Fibroblast of mammary gland (primary cell): ENCODE measurements around the gene RIT2.

Experiments
- DNase-seq: peaks from one replicate; pipeline ENCODE4 v3.0.0-alpha.2; 2010; ENCODE audit warnings: low read depth
- H3K4me3 ChIP-seq: 2 replicates; pipeline ENCODE4 v1.5.1; 2011; ENCODE audit warnings: low read depth, mild to moderate bottlenecking, low read length, moderate library complexity; ENCODE audit not compliant: control insufficient read depth
- TF ChIP-seq, protein P1 (sequence below): conservative IDR thresholded peaks from 2 replicates; pipeline ENCODE4 v1.5.1; 2011; ENCODE audit warnings: low read depth, low read length, inconsistent platforms; ENCODE audit not compliant: control insufficient read depth, insufficient read depth

The RIT2 gene

DNA sequence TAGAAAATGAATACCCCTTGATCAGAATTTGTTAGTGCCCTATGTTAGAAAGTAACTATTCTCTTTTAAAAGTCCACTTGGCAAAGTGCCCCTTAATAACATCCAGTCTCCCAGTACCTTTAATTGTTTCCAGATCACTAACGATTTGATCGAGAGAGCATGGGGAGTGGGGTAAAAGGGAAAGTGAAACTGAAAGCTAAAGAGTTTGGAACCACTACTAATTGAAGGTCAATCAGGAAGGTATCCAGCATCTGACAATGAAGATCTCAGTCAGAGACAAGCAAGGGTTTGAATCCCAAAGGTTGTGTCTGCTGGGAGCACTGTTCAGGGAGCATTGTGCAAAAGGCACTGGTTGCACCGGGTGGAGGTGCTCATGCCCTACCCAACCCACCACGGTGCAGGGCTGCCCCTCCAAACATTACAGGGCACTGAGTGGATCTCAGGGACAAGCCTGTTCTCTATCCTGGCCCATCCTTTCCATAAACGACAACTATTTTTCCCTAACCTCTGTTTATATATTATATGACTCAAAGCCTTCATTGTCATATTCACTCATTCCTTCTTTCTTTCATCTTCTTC lies 14.6 kb upstream of the RIT2 start:
- TF ChIP-seq, protein P1, sequence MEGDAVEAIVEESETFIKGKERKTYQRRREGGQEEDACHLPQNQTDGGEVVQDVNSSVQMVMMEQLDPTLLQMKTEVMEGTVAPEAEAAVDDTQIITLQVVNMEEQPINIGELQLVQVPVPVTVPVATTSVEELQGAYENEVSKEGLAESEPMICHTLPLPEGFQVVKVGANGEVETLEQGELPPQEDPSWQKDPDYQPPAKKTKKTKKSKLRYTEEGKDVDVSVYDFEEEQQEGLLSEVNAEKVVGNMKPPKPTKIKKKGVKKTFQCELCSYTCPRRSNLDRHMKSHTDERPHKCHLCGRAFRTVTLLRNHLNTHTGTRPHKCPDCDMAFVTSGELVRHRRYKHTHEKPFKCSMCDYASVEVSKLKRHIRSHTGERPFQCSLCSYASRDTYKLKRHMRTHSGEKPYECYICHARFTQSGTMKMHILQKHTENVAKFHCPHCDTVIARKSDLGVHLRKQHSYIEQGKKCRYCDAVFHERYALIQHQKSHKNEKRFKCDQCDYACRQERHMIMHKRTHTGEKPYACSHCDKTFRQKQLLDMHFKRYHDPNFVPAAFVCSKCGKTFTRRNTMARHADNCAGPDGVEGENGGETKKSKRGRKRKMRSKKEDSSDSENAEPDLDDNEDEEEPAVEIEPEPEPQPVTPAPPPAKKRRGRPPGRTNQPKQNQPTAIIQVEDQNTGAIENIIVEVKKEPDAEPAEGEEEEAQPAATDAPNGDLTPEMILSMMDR, result no peak
- DNase-seq, result peak; percentile 39
- H3K4me3 ChIP-seq, result peak overlapping the region; percentile 17

DNA sequence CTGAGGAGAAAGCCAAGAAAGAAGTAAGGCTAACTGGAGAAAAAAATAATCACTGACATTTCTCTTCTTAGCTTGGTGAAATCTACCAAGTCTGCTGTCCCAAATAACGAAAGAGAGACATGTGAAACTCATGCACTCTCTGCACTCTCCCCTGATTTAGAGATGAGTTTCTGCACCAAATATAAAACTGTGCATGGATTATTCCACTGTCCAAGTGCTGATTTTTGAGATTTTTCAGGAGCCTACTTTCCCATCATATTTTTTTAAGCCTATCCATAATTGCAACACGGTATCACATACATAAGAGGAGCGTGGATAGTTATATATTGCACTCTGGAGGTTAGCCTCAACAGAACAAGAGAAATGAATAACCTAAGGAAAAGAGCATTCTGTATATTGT lies 10.0 kb upstream of the RIT2 start:
- TF ChIP-seq, protein P1, result no peak
- DNase-seq, result no peak
- no peak overlapping the region for H3K4me3 ChIP-seq

- TF ChIP-seq, protein P1, result no peak
- no peak for DNase-seq
These were observed 7.5 kb upstream of the RIT2 start for GRCh38 chr18:43122955-43123354.

GRCh38 chr18:43116699-43117294 lies 1.3 kb upstream of the RIT2 start:
- no peak for DNase-seq
- TF ChIP-seq, protein P1, result no peak

More at GRCh38 chr18:43122955-43123354, 7.5 kb upstream of the RIT2 start:
- H3K4me3 ChIP-seq, result no peak overlapping the region

DNA sequence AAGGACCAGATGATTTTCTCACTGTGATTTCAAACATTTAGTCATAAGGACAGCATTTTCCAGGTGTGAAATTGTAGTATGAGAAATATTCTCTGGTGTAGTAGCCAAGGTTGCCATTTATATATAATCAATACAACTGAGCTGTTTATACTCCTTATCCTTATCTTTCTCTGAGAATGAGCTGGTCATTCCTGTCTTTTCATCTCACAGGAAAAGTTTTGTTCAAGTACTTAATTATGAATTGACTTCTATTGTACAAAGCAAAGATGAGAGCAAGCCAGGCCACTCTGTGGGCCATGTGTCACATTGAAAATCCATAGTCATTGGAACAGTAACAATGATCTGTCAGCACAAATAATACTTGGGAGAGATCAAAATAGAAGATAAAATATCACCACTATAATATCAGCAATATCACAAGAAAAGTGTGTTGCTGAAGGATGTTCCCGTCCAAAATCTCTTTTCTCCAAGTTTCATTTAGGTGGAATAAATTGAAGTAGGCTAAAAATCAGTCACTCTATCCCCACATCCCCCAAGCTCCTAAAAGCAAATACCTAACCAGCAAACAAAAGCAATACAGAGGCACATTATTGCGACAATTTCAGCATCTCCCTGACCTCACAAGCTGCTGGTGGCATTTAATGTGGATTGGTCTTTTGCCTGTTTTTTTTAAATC lies 2.1 kb downstream of the RIT2 start:
- no peak for DNase-seq
- TF ChIP-seq, protein P1, result no peak

More at GRCh38 chr18:43116699-43117294, 1.3 kb upstream of the RIT2 start:
- H3K4me3 ChIP-seq, result no peak overlapping the region

GRCh38 chr18:43108882-43109281 lies 6.6 kb downstream of the RIT2 start:
- no peak overlapping the region for H3K4me3 ChIP-seq
- TF ChIP-seq, protein P1, result no peak
- no peak for DNase-seq

More for the DNA sequence above, 2.1 kb downstream of the RIT2 start:
- no peak overlapping the region for H3K4me3 ChIP-seq
